HG02840 (cell line): ENCODE measurements around the gene CD109.
"Not testable (repeated sequence)": the region's sequence is repeated elsewhere in the genome, so short reads cannot be mapped to it uniquely, and the experiment has no call there.

Experiments
- ATAC-seq: cut with Tn5 transposase; IDR thresholded peaks from one replicate; pipeline ENCODE4 v1.9.1; 2021; ENCODE audit warnings: mild to moderate bottlenecking, moderate library complexity, moderate number of reproducible peaks; ENCODE audit not compliant: unreplicated experiment, low FRiP score

CD109 gene

GRCh38 chr6:73769976-73770375 is 74.0 kb downstream of the CD109 start:
- ATAC-seq: no peak

- peak; percentile 45 for ATAC-seq
These were observed 78.3 kb downstream of the CD109 start for GRCh38 chr6:73774311-73774774.

GRCh38 chr6:73779943-73780342 is 83.9 kb downstream of the CD109 start:
- no peak for ATAC-seq

DNA sequence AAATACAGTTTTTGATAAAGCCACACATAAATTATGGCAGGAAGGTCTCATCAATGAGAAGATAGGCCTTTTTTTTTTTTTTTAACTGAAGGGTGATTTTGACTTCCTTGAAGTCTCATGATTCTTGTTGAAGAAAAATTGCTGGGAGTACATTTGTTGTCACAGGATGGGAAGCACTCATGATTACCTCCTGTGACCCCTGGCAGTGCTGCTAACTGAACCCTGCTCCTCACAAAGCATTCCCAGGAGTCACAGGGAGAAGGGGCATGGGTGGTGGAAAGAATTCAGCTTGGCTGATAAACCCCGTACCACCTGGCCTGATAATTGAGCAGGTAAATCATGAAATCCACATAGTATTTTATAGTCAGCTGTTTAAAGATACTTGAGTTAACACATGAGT is 86.9 kb downstream of the CD109 start:
- no peak for ATAC-seq

GRCh38 chr6:73784726-73785505 is 88.9 kb downstream of the CD109 start:
- ATAC-seq: no peak

DNA sequence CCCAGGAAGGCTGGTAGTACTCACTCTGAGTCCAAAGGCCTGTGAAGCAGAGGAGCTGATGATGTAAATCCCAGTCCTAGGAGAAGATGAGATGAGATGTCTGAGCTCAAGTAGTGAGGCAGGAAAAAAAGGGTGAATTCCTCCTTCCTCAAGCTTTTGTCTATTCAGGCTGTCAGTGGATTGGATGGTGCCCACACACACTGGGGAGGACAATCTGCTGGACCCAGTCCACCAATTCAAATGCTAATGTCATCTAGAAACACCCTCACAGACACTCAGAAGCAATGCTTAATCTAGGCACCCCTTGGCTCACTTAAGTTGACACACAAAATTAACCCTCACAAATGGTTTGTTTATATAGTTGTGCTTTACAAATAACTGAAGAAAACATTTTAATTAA is 94.6 kb downstream of the CD109 start:
- ATAC-seq: no peak

GRCh38 chr6:73791336-73791735 is 95.3 kb downstream of the CD109 start:
- ATAC-seq: no peak

DNA sequence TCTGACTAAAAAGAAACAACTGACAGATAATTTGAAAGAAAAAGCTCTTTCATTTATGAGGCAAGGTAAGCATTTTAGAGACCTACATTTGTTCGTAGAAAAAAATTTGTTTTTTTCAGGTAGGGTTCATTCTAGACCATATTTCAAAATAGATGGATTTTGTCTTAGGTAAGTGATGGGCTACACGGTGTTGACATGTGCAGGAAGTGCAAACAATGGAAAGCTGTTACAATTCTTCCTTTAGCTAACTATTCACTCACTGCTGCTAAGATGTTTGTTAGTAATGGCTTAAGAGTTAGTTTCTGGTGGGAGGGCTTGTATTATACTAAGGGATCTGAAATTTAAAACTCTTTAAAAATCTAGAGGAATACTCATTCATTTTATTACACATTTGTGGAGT is 96.7 kb downstream of the CD109 start:
- ATAC-seq: no peak

DNA sequence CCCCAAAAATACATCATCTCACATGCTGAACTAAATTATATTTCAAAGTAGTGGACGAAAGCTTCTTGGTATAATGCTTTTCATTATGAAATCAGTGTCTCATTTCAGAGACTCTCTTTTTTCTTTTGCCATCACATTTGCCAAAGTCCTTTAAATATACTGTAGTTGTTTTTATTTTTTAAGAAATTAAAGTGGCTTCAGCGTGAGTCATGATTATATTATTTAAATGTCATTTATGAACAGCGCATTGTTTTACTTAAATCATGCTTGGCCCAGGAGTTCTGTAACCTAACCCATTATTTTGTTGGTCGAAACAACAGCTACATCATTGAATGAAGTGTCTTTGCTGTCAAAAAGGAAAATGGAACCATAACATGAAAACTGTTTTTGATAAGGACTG is 100.9 kb downstream of the CD109 start:
- no peak for ATAC-seq

DNA sequence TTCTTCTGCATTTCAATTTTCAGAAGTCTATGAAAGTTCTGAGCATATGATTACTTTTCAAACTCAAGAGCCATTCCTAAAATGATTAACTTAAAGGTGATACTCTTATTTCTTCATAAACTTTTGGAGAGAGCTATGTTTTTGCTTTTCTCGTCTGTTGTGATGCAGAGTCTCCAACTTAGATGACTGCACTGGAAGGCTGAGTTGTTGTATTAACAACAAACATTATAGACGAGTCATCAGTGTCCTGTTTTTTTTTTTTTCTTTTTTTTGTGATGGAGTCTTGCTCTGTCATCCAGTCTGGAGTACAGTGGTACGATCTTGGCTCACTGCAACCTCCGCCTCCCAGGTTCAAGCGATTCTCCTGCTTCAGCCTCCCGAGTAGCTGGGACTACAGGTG is 101.9 kb downstream of the CD109 start:
- ATAC-seq: no peak

GRCh38 chr6:73798592-73798991 is 102.6 kb downstream of the CD109 start:
- peak; percentile 67 for ATAC-seq

DNA sequence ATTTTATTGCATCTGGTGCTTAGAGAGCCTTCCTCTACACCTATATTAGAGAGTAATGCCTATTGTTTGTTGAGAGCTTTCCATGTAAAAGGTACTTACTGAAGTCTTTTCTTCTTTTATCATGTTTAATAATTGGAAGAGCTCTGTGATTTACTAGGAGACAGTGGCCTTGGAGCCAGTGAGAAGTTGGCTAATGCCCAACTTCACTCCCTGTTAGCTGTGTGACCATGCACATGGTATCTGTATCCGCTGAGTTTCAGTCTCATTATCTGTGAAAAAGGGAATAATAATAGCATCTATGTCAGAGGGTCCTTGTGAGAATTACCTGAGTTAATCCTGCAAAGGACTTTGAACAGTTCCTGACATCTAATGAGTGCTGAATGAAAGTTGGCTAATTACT is 105.0 kb downstream of the CD109 start:
- no peak for ATAC-seq

- ATAC-seq: no peak
These were observed 105.8 kb downstream of the CD109 start for GRCh38 chr6:73801652-73802268.

GRCh38 chr6:73802366-73802765 is 106.4 kb downstream of the CD109 start:
- no peak for ATAC-seq

DNA sequence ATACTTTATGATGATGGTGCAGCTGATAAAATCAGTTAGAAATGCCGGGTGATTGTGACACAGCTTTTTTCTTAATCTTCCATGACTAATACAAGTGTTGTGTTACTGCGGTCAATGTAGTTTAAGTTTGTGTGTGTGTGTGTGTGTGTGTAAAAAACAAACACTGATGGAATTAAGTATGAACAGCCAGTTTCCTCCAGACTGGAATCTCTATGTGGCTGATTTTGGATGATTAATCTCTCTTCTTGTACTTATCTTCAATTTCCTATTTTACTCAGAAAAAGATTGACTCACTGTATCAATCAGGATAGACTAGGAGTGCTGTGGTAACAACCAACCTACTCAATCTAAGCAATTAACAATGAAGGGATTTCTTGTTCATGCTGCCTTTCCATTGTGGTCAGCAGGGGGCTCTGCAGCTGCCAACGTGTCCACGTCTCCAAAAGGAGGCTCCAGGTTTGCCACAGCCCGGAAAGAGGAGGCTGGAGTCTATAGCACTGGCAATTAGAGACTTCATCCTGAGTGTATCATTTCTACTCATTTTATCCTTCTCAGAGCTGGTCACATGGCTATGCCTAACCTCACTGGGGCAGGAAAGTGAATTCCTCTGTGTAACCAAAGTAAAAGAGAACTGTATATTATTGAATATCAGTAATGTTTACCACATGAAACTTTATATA is 107.7 kb downstream of the CD109 start:
- no peak for ATAC-seq

GRCh38 chr6:73805221-73805620 is 109.2 kb downstream of the CD109 start:
- not testable (repeated sequence) for ATAC-seq

GRCh38 chr6:73805982-73806381 is 110.0 kb downstream of the CD109 start:
- not testable (repeated sequence) for ATAC-seq

DNA sequence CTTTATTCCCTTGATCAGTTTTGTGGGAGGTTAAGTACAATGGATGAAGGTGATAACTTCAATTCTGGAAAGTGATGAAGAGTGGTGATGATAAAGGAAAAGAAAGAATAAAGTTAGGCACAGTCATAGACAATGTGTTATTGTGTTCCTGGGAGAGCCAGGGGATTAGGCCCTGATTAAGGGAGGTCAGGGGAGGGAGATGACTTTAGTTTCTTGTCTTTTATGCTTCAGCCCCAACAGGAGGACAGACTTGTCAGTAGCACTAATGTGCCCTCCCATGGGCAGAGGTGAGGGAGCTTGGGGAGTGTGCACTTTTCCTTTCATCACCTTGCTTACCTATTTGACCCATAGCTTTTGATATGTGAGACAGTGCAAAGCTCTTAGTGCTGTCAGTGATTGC is 115.7 kb downstream of the CD109 start:
- ATAC-seq: no peak

DNA sequence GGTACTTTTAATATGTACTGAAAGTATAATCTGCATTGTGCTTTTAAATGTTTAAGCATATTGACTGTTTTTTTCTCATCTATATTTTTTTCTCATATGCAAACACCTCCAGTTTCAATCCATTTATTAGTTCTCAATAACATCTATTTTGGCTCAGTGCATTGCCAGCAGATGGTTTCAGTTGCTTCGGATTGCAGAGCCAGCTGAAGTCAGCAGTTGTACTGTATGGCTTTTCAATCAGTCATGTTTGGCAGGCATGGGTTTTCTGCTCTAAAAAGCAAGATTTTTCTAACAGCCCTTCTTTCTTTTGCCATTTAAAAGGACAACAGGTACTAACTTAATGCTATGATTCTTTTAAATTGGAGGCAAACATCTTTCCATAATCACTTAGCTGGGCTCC is 121.2 kb downstream of the CD109 start:
- ATAC-seq: no peak

DNA sequence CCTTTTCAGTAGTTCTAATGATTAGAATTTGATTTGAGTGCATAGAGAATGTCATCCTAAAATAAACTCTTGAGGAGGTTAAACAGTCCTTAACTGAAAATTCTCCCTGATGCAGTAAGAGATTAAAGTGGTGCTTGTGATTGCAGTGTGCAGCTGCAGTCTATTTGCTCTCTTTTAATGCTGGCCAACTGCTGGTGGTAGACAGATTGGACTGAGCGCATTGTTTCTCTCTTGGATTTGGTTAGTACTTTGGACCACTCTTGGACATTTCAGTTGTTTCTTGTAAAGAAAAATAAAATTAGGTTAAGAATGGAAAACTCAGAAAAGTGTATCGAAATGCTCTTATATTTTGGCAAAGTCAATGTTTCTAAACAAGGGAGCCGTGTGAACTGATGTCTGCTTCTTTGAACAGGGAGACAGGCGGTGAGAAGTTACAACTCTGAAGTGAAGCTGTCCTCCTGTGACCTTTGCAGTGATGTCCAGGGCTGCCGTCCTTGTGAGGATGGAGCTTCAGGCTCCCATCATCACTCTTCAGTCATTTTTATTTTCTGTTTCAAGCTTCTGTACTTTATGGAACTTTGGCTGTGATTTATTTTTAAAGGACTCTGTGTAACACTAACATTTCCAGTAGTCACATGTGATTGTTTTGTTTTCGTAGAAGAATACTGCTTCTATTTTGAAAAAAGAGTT is 127.2 kb downstream of the CD109 start:
- ATAC-seq: no peak

GRCh38 chr6:73823832-73824231 is 127.8 kb downstream of the CD109 start:
- no peak for ATAC-seq
